SK-N-SH (cell line): ENCODE measurements around the gene PLOD2. TPM values are rescaled to one million over a fixed set of nuclear protein-coding genes. Genes with fewer than 3 reads are reported as not detected.

ENCODE experiments used
- CTCF ChIA-PET: fragments of 300-600, 350-600 bp; formaldehyde crosslinking; extraction: SDS; loops from one replicate; lab custom pipeline; 2021; lab: Yijun Ruan, JAX
- POLR2A ChIA-PET: fragments of 350-600 bp; sonication (Branson Sonifier 250); formaldehyde crosslinking; extraction: SDS; loops from one replicate; lab custom pipeline; 2020; ENCODE audit warnings: antibody characterized with exemption, inconsistent platforms; lab: Yijun Ruan, JAX
- DNase-seq: peaks from one replicate; pipeline ENCODE4 v3.0.0; 2012
- H2AFZ ChIP-seq: fragments of 200-600 bp; sonication (generic); 2 replicates; pipeline ENCODE4 v1.8.1; 2016; ENCODE audit warnings: antibody characterized with exemption, mild to moderate bottlenecking, low read depth
- H3F3A ChIP-seq: fragments of 200-600 bp; sonication (generic); replicated peaks from 2 replicates; pipeline ENCODE3; 2016; ENCODE audit warnings: antibody characterized with exemption, mild to moderate bottlenecking; ENCODE audit not compliant: insufficient read depth
- H3K27ac ChIP-seq, 2 experiments: fragments of 200-500 bp in 1 of 2; fragments of 200-600 bp in 1 of 2; sonication (Bioruptor generic) in 1 of 2; sonication (generic), shearing (Covaris generic) in 1 of 2; 2 replicates each; pipeline versions ENCODE4 v1.5.1 to v1.6.1; 2014 to 2016; ENCODE audit warnings: low read depth in 2 of 2, inconsistent platforms in 1 of 2, low read length in 1 of 2, mild to moderate bottlenecking in 1 of 2, mixed read lengths in 1 of 2
- H3K27me3 ChIP-seq: fragments of 200-600 bp; sonication (generic), shearing (Covaris generic); 2 replicates; pipeline ENCODE4 v1.6.1; 2016; ENCODE audit warnings: mixed run types; ENCODE audit not compliant: insufficient read depth
- H3K36me3 ChIP-seq, 2 experiments: fragments of 200-500 bp in 1 of 2; fragments of 200-600 bp in 1 of 2; sonication (Bioruptor generic) in 1 of 2; sonication (generic) in 1 of 2; replicated peaks in 1 of 2; 2 replicates each; pipeline versions ENCODE3 to v1.5.1; 2014 to 2016; ENCODE audit warnings: low read length in 1 of 2, mild to moderate bottlenecking in 1 of 2; ENCODE audit not compliant: insufficient read depth in 2 of 2, control insufficient read depth in 1 of 2
- H3K4me1 ChIP-seq, 2 experiments: fragments of 200-500 bp in 1 of 2; fragments of 200-600 bp in 1 of 2; sonication (Bioruptor generic) in 1 of 2; sonication (generic), shearing (Covaris generic) in 1 of 2; 2 replicates each; pipeline versions ENCODE4 v1.5.1 to v1.6.1; 2014 to 2016; ENCODE audit warnings: low read depth in 1 of 2, low read length in 1 of 2, mixed run types in 1 of 2; ENCODE audit not compliant: insufficient read depth in 2 of 2, control insufficient read depth in 1 of 2
- H3K4me2 ChIP-seq: fragments of 200-600 bp; sonication (generic), shearing (Covaris generic); 2 replicates; pipeline ENCODE4 v1.6.1; 2017; ENCODE audit warnings: mixed run types
- H3K4me3 ChIP-seq, 2 experiments: fragments of 200-500 bp in 1 of 2; fragments of 200-600 bp in 1 of 2; sonication (Bioruptor generic) in 1 of 2; sonication (generic), shearing (Covaris generic) in 1 of 2; 2 replicates each; pipeline versions ENCODE4 v1.5.1 to v1.8.1; 2014 to 2016; ENCODE audit warnings: low read depth in 2 of 2, inconsistent platforms in 1 of 2, low read length in 1 of 2, mild to moderate bottlenecking in 1 of 2, mixed read lengths in 1 of 2, moderate library complexity in 1 of 2
- H3K79me2 ChIP-seq: fragments of 200-600 bp; sonication (generic); 2 replicates; pipeline ENCODE4 v1.8.1; 2017; ENCODE audit warnings: mild to moderate bottlenecking; ENCODE audit not compliant: insufficient read depth
- H3K9ac ChIP-seq: fragments of 200-600 bp; sonication (generic); 2 replicates; pipeline ENCODE4 v1.6.1; 2017; ENCODE audit warnings: mixed run types
- H3K9me2 ChIP-seq: fragments of 200-600 bp; sonication (generic); 2 replicates; pipeline ENCODE4 v1.6.1; 2017; ENCODE audit warnings: mixed run types
- H3K9me3 ChIP-seq: fragments of 200-600 bp; sonication (generic); 2 replicates; pipeline ENCODE4 v1.6.1; 2017; ENCODE audit warnings: mixed run types, mild to moderate bottlenecking, moderate library complexity
- H4K20me1 ChIP-seq: fragments of 200-600 bp; sonication (generic); 2 replicates; pipeline ENCODE4 v1.6.1; 2017; ENCODE audit warnings: mild to moderate bottlenecking, mixed run types; ENCODE audit not compliant: insufficient read depth
- CHD2 ChIP-seq: fragments of 150-350 bp; IDR thresholded peaks from 2 replicates; pipeline ENCODE4 v1.6.1; 2018; ENCODE audit warnings: low read length; ENCODE audit not compliant: partially characterized antibody
- CTCF ChIP-seq: fragments of 200-600 bp; sonication (generic); IDR thresholded peaks from 2 replicates; pipeline ENCODE4 v1.6.1; 2017; ENCODE audit warnings: antibody characterized with exemption, mild to moderate bottlenecking, moderate library complexity
- ELF1 ChIP-seq: IDR thresholded peaks from 2 replicates; pipeline ENCODE4 v1.4.0; 2012
- EP300 ChIP-seq, 2 experiments: IDR thresholded peaks; 2 replicates each; pipeline versions ENCODE4 v1.4.0 to v1.6.1; 2012; ENCODE audit warnings: borderline replicate concordance in 1 of 2, low read depth in 1 of 2, low read length in 1 of 2
- GATA2 ChIP-seq: sonication (generic); formaldehyde crosslinking; IDR thresholded peaks from 2 replicates; pipeline ENCODE4 v1.5.0; 2020; ENCODE audit warnings: mild to moderate bottlenecking, missing genetic modification reagents
- JUND ChIP-seq: IDR thresholded peaks from 2 replicates; pipeline ENCODE4 v1.4.0; 2012
- MAX ChIP-seq: IDR thresholded peaks from 2 replicates; pipeline ENCODE4 v1.4.0; 2012; ENCODE audit warnings: low read depth
- MEF2A ChIP-seq: IDR thresholded peaks from 2 replicates; pipeline ENCODE4 v1.4.0; 2012; ENCODE audit warnings: low read depth, borderline replicate concordance
- PBX3 ChIP-seq: IDR thresholded peaks from 2 replicates; pipeline ENCODE4; 2012
- RAD21 ChIP-seq: IDR thresholded peaks from 2 replicates; pipeline ENCODE4 v1.6.1; 2012; ENCODE audit warnings: mild to moderate bottlenecking, low read length
- RCOR1 ChIP-seq: fragments of 150-350 bp; IDR thresholded peaks from 2 replicates; pipeline ENCODE4 v1.6.1; 2017; ENCODE audit warnings: antibody characterized with exemption, low read length
- USF2 ChIP-seq: fragments of 150-350 bp; IDR thresholded peaks from 2 replicates; pipeline ENCODE4 v1.6.1; 2017; ENCODE audit warnings: antibody characterized with exemption, low read length, low read depth, borderline replicate concordance
- WGBS: methylation state at CpG from one replicate; pipeline ENCODE4 v1.1.6; 2017; ENCODE audit warnings: low lambda C conversion rate; 5-methylcytosine and 5-hydroxymethylcytosine counted together
- polyA plus RNA-seq, 3 experiments: library from polyadenylated mRNA; depleted of rRNA; stranded (reverse); fragments of >200 nt; gene quantifications; 2 replicates each; pipeline ENCODE4 v1.2.3, GENCODE V29; 2012

Gene PLOD2
- polyA plus RNA-seq, 1 of the 3 experiments (the other 2 are of a cell fraction): 0.58 TPM

- no peak overlapping the region for H3K4me2 ChIP-seq
- POLR2A ChIA-PET: no interaction called here
- CTCF ChIA-PET: interaction anchor here (1.0 to 2.3 kb wide), 2 partner anchors 19 to 32 kb away, joined by 3 to 6 read pairs; no protein-coding TSS in a partner anchor
- H2AFZ ChIP-seq: no peak overlapping the region
- no peaks in the 10 kb centered on the region for H3K9me3 ChIP-seq
- H3K27me3 ChIP-seq: peaks cover 33% of the 10 kb centered on the region
- WGBS: 23% methylated on average over 2 of the region's 2 CpGs
- H4K20me1 ChIP-seq: no peaks in the 10 kb centered on the region
- no peaks in the 10 kb centered on the region for H3K79me2 ChIP-seq
- H3K9ac ChIP-seq: no peak overlapping the region
- TF ChIP-seq RAD21 (no peak), CHD2 (no peak), GATA2 (CRISPR knock-in tag) (no peak), CTCF (no peak)
- no peak for DNase-seq
- no peaks in the 10 kb centered on the region; a peak in 1 of 4 replicates for H3K4me1 ChIP-seq
- H3K36me3 ChIP-seq: no peaks in the 10 kb centered on the region
- H3K27ac ChIP-seq: no peak overlapping the region
- H3K9me2 ChIP-seq: no peaks in the 10 kb centered on the region
- H3F3A ChIP-seq: no peaks in the 10 kb centered on the region
- H3K4me3 ChIP-seq: no peak overlapping the region
Observed at GRCh38 chr3:146157325-146158060, 3.5 kb downstream of the PLOD2 start.

GRCh38 chr3:146156666-146157314, 4.2 kb downstream of the PLOD2 start:
- no peaks in the 10 kb centered on the region for H4K20me1 ChIP-seq
- H3K9me2 ChIP-seq: no peaks in the 10 kb centered on the region
- H3K4me1 ChIP-seq: no peaks in the 10 kb centered on the region; a peak in 1 of 4 replicates
- H3F3A ChIP-seq: no peaks in the 10 kb centered on the region
- TF ChIP-seq RAD21: no peak
- H3K4me3 ChIP-seq: no peak overlapping the region
- ChIA-PET POLR2A (no interaction called here), CTCF (interaction anchor here (0.6 to 2.3 kb wide), 2 partner anchors 31 to 33 kb away, joined by 3 to 6 read pairs; no protein-coding TSS in a partner anchor)
- no peaks in the 10 kb centered on the region for H3K79me2 ChIP-seq
- no peaks in the 10 kb centered on the region for H3K9me3 ChIP-seq
- WGBS: 38% methylated on average over 3 of the region's 3 CpGs
- no peak overlapping the region for H3K4me2 ChIP-seq
- peaks cover 33% of the 10 kb centered on the region for H3K27me3 ChIP-seq
- no peak overlapping the region for H3K27ac ChIP-seq
- H3K36me3 ChIP-seq: no peaks in the 10 kb centered on the region
- no peak overlapping the region for H3K9ac ChIP-seq
- H2AFZ ChIP-seq: no peak overlapping the region
- no peak for DNase-seq

GRCh38 chr3:146156095-146156494, 4.9 kb downstream of the PLOD2 start:
- H3K36me3 ChIP-seq: no peaks in the 10 kb centered on the region
- H2AFZ ChIP-seq: no peak overlapping the region
- H3K4me3 ChIP-seq: no peak overlapping the region
- no peaks in the 10 kb centered on the region for H3K9me3 ChIP-seq
- H3K27ac ChIP-seq: no peak overlapping the region
- no peaks in the 10 kb centered on the region for H3K4me1 ChIP-seq
- CTCF ChIA-PET: interaction anchor here (0.9 kb wide), 1 partner anchor 33 kb away, joined by 3 read pairs; no protein-coding TSS in a partner anchor
- H4K20me1 ChIP-seq: no peaks in the 10 kb centered on the region
- H3K9me2 ChIP-seq: no peaks in the 10 kb centered on the region
- POLR2A ChIA-PET: no interaction called here
- 4% methylated on average over 4 of the region's 4 CpGs for WGBS
- no peak overlapping the region for H3K9ac ChIP-seq
- TF ChIP-seq USF2 (no peak), EP300 (IDR thresholded peaks at IDR 0.05; ENCODE audit: borderline replicate concordance in 1 of 2, low read depth in 1 of 2, low read length in 1 of 2) (no peak), ELF1 (no peak), PBX3 (no peak), CHD2 (no peak), RCOR1 (no peak), MAX (no peak), JUND (no peak), MEF2A (no peak)
- peaks cover 26% of the 10 kb centered on the region; the same call in 1 of the 2 replicates for H3K27me3 ChIP-seq
- no peaks in the 10 kb centered on the region for H3F3A ChIP-seq
- no peak overlapping the region for H3K4me2 ChIP-seq
- no peak for DNase-seq
- no peaks in the 10 kb centered on the region for H3K79me2 ChIP-seq
